Activated T-helper 1 cell treated with Interleukin-2 at 50 U/mL for 16 hours (primary cell): ENCODE measurements around the gene MYO5C.

Experiments used
- DNase-seq: peaks from one replicate; pipeline ENCODE4 v3.0.0-alpha.2; 2020; ENCODE audit warnings: low read depth

The MYO5C gene

GRCh38 chr15:52146776-52147175 lies 148.8 kb downstream of the MYO5C start:
- no peak for DNase-seq

- no peak for DNase-seq
These were observed 149.3 kb downstream of the MYO5C start for GRCh38 chr15:52146261-52146660.

- no peak for DNase-seq
These were observed 150.9 kb downstream of the MYO5C start for GRCh38 chr15:52144656-52145178.

GRCh38 chr15:52143873-52144272 lies 151.7 kb downstream of the MYO5C start:
- DNase-seq = no peak
